ENCODE results near the gene JAKMIP2. TPM values are rescaled to one million over a fixed set of nuclear protein-coding genes. Genes with fewer than 3 reads are reported as not detected.

The JAKMIP2 gene
- total RNA-seq, 4 donors from 2014 or later: 0.83 to 2.6 (median 1.3) TPM

DNA sequence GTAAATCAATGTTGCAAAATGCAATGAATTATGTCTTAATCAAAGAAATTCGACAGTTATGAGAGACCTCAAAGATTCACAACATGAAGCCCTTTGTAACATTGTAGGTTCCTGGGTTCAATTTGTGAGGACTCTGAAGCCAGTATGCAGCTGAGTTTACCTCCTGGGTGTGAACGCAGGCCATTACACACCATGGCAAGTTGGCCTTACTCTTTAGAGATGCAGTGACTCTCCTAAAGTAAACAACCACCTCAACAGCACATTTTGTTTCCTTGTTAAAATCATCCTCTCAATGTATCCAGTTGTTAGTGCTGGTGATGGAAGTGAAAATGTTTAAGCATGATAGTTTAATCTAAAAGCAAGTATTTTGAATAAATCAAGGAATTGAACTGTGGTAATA lies 73.8 kb downstream of the JAKMIP2 start:
- Histone ChIP-seq H3K4me3 (no peak overlapping the region), H3K9me3 (no peaks in the 10 kb centered on the region), H3K36me3 (no peaks in the 10 kb centered on the region), H3K4me1 (no peaks in the 10 kb centered on the region), H3K27me3 (no peaks in the 10 kb centered on the region), H3K27ac (replicated peaks in 1 of 4) (no peak overlapping the region)
- TF ChIP-seq, protein P1, sequence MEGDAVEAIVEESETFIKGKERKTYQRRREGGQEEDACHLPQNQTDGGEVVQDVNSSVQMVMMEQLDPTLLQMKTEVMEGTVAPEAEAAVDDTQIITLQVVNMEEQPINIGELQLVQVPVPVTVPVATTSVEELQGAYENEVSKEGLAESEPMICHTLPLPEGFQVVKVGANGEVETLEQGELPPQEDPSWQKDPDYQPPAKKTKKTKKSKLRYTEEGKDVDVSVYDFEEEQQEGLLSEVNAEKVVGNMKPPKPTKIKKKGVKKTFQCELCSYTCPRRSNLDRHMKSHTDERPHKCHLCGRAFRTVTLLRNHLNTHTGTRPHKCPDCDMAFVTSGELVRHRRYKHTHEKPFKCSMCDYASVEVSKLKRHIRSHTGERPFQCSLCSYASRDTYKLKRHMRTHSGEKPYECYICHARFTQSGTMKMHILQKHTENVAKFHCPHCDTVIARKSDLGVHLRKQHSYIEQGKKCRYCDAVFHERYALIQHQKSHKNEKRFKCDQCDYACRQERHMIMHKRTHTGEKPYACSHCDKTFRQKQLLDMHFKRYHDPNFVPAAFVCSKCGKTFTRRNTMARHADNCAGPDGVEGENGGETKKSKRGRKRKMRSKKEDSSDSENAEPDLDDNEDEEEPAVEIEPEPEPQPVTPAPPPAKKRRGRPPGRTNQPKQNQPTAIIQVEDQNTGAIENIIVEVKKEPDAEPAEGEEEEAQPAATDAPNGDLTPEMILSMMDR (IDR thresholded peaks at IDR 0.05): no peak
- TF ChIP-seq EP300 (IDR thresholded peaks at IDR 0.05) (no peak), POLR2AphosphoS5 (IDR thresholded peaks at IDR 0.05) (no peak), POLR2A (IDR thresholded peaks at IDR 0.05; ENCODE audit: low read depth) (no peak)
- 79% methylated on average over 2 of the region's 2 CpGs for WGBS
- intact Hi-C loops (cut with DNase I): no loop called here
- no peak for DNase-seq (ENCODE audit: extremely low spot score)

- no peak for DNase-seq (ENCODE audit: extremely low spot score)
- Histone ChIP-seq H3K27ac (replicated peaks in 1 of 4) (no peak overlapping the region), H3K27me3 (no peaks in the 10 kb centered on the region), H3K4me3 (no peak overlapping the region), H3K4me1 (no peaks in the 10 kb centered on the region), H3K36me3 (no peaks in the 10 kb centered on the region), H3K9me3 (no peaks in the 10 kb centered on the region)
- TF ChIP-seq EP300 (IDR thresholded peaks at IDR 0.05) (no peak), POLR2A (IDR thresholded peaks at IDR 0.05; ENCODE audit: low read depth) (no peak), POLR2AphosphoS5 (IDR thresholded peaks at IDR 0.05) (no peak)
- TF ChIP-seq, protein P1 (IDR thresholded peaks at IDR 0.05): no peak
- intact Hi-C loops (cut with DNase I): no loop called here
Measured at GRCh38 chr5:147704544-147704943, 78.0 kb downstream of the JAKMIP2 start.

- DNase-seq (ENCODE audit: extremely low spot score): no peak
- H3K4me3 ChIP-seq: no peak overlapping the region
- TF ChIP-seq POLR2A (IDR thresholded peaks at IDR 0.05; ENCODE audit: low read depth): no peak
- no peak for TF ChIP-seq POLR2AphosphoS5 (IDR thresholded peaks at IDR 0.05)
- TF ChIP-seq, protein P1 (IDR thresholded peaks at IDR 0.05): no peak
- TF ChIP-seq EP300 (IDR thresholded peaks at IDR 0.05): no peak
- no peaks in the 10 kb centered on the region for H3K36me3 ChIP-seq
- intact Hi-C loops (cut with DNase I): no loop called here
- H3K27me3 ChIP-seq: no peaks in the 10 kb centered on the region
- no peaks in the 10 kb centered on the region for H3K9me3 ChIP-seq
- H3K4me1 ChIP-seq: no peaks in the 10 kb centered on the region
- no peak overlapping the region for H3K27ac ChIP-seq (replicated peaks in 1 of 4)
Measured at GRCh38 chr5:147701468-147701867, 81.1 kb downstream of the JAKMIP2 start.

DNA sequence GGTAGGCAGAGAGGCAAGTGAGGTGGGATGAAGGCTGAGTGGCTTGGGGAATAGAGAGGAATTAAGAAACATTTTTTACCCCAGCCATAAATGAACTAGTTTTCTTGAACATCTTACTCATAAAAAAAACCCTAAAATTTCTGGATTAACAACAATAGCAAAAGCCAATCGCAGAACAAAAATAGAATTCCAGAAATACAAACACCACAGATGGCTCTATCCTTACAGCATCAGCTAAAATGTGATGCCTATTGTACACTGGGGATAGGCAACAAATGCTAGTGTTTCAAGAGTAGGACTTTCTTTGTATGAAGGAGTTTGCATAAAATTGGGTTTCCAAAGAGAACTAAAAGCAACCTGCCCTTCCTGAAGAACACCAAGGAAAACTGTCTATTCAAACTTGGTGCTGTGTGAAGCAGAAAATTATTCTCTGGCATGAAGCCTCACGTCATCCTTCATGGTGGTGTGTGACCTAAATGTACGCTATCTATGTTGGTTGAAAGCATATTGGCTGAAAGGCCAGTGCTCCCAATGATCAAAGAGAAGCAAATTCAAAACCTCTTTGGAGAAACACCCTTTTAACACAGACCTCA lies 82.9 kb downstream of the JAKMIP2 start:
- H3K4me3 ChIP-seq: no peak overlapping the region
- no peaks in the 10 kb centered on the region for H3K9me3 ChIP-seq
- no peaks in the 10 kb centered on the region for H3K36me3 ChIP-seq
- TF ChIP-seq EP300 (IDR thresholded peaks at IDR 0.05) (no peak), POLR2A (IDR thresholded peaks at IDR 0.05; ENCODE audit: low read depth) (no peak), POLR2AphosphoS5 (IDR thresholded peaks at IDR 0.05) (no peak)
- TF ChIP-seq, protein P1 (IDR thresholded peaks at IDR 0.05): no peak
- DNase-seq (ENCODE audit: extremely low spot score): no peak
- 93% methylated on average over 3 of the region's 3 CpGs for WGBS
- intact Hi-C loops (cut with DNase I): no loop called here
- H3K27ac ChIP-seq (replicated peaks in 1 of 4): no peak overlapping the region
- no peaks in the 10 kb centered on the region for H3K4me1 ChIP-seq
- no peaks in the 10 kb centered on the region for H3K27me3 ChIP-seq

DNA sequence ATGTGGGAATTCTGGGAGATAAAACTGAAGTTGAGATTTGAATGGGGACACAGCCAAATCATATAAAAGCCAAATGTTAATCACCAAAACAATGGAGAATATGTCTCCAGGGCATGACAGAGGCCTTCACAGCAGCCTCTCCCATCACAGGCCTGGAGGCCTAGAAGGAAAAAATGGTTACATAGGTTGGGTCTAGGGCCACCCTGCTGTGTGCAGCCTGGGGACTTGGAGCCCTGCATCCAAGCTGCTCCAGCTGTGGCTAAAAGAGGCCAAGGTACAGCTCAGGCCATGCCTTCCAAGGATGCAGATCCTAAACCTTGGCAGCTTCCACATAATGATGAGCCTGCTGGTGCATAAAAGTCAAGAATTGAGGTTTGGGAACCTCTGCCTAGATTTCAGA lies 85.1 kb downstream of the JAKMIP2 start:
- intact Hi-C loops (cut with DNase I): no loop called here
- DNase-seq (ENCODE audit: extremely low spot score): no peak
- H3K4me1 ChIP-seq: no peaks in the 10 kb centered on the region
- H3K27me3 ChIP-seq: no peaks in the 10 kb centered on the region
- no peaks in the 10 kb centered on the region for H3K9me3 ChIP-seq
- TF ChIP-seq, protein P1 (IDR thresholded peaks at IDR 0.05): no peak
- no peak for TF ChIP-seq EP300 (IDR thresholded peaks at IDR 0.05)
- no peak for TF ChIP-seq POLR2A (IDR thresholded peaks at IDR 0.05; ENCODE audit: low read depth)
- TF ChIP-seq POLR2AphosphoS5 (IDR thresholded peaks at IDR 0.05): no peak
- no peak overlapping the region for H3K4me3 ChIP-seq
- no peaks in the 10 kb centered on the region for H3K36me3 ChIP-seq
- H3K27ac ChIP-seq (replicated peaks in 1 of 4): no peak overlapping the region
